GM12892 (cell line): ENCODE measurements around the gene OR2B2. TPM values are rescaled to one million over a fixed set of nuclear protein-coding genes. Genes with fewer than 3 reads are reported as not detected.
"Not testable (repeated sequence)": the region's sequence is repeated elsewhere in the genome, so short reads cannot be mapped to it uniquely, and the experiment has no call there.

Experiments used
- DNase-seq: peaks from one replicate; pipeline ENCODE4 v3.0.0; 2011; ENCODE audit not compliant: insufficient read length
- FAIRE-seq: peaks from 2 replicates; lab custom pipeline; 2011; peaks lifted over from hg19 to GRCh38; lab: Jason Lieb, UNC
- POLR2A ChIP-seq: IDR thresholded peaks from 2 replicates; pipeline ENCODE4 v1.6.1; 2011; ENCODE audit warnings: low read depth, low read length, control low read depth
- POLR2AphosphoS5 ChIP-seq: IDR thresholded peaks from 2 replicates; pipeline ENCODE4 v1.6.1; 2011; ENCODE audit warnings: low read depth, low read length, control low read depth
- TAF1 ChIP-seq: IDR thresholded peaks from 2 replicates; pipeline ENCODE4 v1.6.1; 2011; ENCODE audit warnings: low read depth, mild to moderate bottlenecking, control low read depth, low read length, borderline replicate concordance
- polyA plus RNA-seq: library from polyadenylated mRNA; unstranded; fragments of >200 nt; gene quantifications from one replicate; pipeline ENCODE4 v1.2.1, GENCODE V29; 2012; ENCODE audit warnings: missing spikeins, inconsistent platforms; ENCODE audit not compliant: missing spikeins

Gene OR2B2
- polyA plus RNA-seq = not detected

DNA sequence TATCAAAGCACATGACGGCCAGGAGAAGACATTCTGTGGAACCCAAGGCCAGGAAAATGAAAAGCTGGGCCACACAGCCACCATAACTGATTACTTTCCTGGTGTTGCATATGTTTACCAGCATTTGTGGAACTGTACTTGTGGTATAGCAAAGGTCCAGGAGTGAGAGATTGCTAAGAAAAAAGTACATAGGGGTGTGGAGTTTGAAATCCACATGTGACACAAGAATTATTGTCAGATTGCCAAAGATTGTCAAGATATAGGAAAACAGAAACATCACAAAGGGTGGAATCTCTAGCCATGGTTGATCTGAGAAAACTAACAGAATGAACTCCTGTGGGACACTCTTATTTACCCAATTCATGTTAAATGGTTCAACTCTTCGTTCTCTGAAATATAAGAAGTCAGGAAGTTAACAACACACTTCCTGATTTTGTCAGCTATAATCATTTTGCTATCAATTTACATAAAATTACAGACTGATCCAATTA is at the start of gene OR2B2:
Gene OR2B2, minus strand, starts transcription at position 441 of the 491 bp plus-strand sequence. Its CDS starts 77 bp downstream, at position 364.
- TF ChIP-seq TAF1 = no peak
- no peak for TF ChIP-seq POLR2AphosphoS5
- no peak for TF ChIP-seq POLR2A
- DNase-seq = no peak
- FAIRE-seq = no peak

- TF ChIP-seq POLR2A = no peak
- TF ChIP-seq TAF1 = no peak
- TF ChIP-seq POLR2AphosphoS5 = no peak
- FAIRE-seq (no peak), DNase-seq (no peak)
Observed at GRCh38 chr6:27957516-27957915, 45.3 kb upstream of the OR2B2 start.

GRCh38 chr6:27956941-27957340 is 44.7 kb upstream of the OR2B2 start, which contains the start of gene OR2B6:
OR2B6 (plus strand) TSS chr6:27957241; CDS start chr6:27957241, 0 bp downstream.
- TF ChIP-seq TAF1 (no peak), POLR2AphosphoS5 (no peak), POLR2A (no peak)
- DNase-seq (no peak), FAIRE-seq (peak; percentile 17)

DNA sequence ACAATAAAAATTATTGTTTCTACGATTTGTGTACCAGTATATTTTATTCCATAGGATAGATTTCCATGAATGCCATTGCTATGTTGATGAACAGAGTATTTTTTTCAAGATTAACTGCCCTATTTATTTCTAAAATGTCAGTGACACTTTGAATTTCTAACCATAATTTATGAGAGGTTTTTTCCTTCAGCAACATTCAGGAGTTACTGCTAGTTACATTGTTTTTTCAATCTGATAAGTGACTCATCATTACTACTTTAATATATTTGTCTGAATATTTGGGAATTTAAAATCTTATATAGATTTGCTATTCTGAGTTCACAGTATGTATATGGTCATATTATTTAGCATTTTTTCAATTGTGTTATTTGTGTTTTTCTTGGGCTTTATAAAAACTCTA is 38.8 kb upstream of the OR2B2 start:
- DNase-seq (no peak), FAIRE-seq (no peak)
- TF ChIP-seq POLR2A (no peak), POLR2AphosphoS5 (no peak), TAF1 (no peak)

DNA sequence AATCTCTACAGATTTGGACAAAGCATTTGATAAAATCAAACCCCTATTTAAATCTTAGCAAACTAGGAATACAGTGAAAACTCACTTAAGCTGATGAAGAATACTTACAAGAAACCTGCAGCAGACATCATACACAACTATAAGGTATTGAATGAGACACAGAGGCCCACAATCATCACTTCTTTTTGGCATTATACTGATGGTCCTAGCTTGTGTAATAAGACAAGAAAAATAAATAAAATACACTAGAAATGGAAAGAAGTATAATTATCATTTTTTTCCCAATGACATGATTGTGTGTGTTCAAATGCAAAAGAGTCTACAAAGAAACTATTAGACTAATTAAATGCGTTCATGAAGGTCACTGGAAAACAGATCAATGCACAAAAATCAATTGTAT is 36.0 kb upstream of the OR2B2 start:
- TF ChIP-seq POLR2AphosphoS5 = no peak
- no peak for TF ChIP-seq POLR2A
- no peak for TF ChIP-seq TAF1

DNA sequence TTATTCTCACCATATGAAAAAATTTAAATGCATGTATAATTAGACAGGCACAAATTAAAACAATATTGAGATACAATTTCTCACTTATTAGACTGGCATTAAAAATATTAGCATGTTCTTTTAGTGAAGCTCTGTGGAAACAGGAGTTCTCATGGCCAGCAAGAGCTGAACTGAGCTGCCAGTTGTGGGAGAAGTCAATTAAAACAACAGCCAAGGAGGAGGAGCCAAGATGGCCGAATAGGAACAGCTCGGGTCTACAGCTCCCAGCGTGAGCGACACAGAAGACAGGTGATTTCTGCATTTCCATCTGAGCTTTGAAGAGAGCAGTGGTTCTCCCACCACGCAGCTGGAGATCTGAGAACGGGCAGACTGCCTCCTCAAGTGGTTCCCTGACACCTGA is 30.9 kb upstream of the OR2B2 start:
- FAIRE-seq, DNase-seq: not testable (repeated sequence)

More for the DNA sequence above, 36.0 kb upstream of the OR2B2 start:
- DNase-seq (no peak), FAIRE-seq (no peak)

- TF ChIP-seq POLR2A = no peak
- TF ChIP-seq POLR2AphosphoS5 = no peak
- TF ChIP-seq TAF1 = no peak
- DNase-seq (no peak), FAIRE-seq (no peak)
Observed at GRCh38 chr6:27940766-27941165, 28.6 kb upstream of the OR2B2 start.

GRCh38 chr6:27931209-27931608 is 19.0 kb upstream of the OR2B2 start:
- TF ChIP-seq POLR2AphosphoS5 = no peak
- no peak for TF ChIP-seq TAF1
- TF ChIP-seq POLR2A = no peak
- DNase-seq = no peak
- no peak for FAIRE-seq

- FAIRE-seq, DNase-seq: not testable (repeated sequence)
Observed at GRCh38 chr6:27929930-27930329, 17.7 kb upstream of the OR2B2 start.

- FAIRE-seq, DNase-seq: not testable (repeated sequence)
Observed at GRCh38 chr6:27928041-27928440, 15.8 kb upstream of the OR2B2 start.

- TF ChIP-seq POLR2AphosphoS5 (no peak), TAF1 (no peak), POLR2A (no peak)
- no peak for DNase-seq
- no peak for FAIRE-seq
Observed at GRCh38 chr6:27924179-27924578, 12.0 kb upstream of the OR2B2 start.

DNA sequence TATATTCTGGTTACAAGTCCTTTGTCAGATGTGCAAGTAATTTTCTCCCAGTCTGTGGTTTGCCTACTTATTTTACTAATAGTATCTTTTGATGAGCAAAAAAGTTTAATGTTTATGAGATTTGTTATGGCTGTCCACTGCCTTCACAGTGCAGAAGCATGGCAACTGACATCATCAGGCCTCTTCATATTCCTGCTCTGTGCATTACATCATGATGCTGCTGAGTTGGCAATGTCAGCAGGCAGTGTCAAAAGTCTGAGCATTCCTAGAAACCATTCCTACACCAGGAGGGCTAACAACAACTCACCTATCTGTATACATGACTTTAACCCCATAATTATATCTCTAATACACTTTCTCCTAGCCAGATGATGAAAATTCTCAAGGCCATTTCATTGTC is 10.8 kb upstream of the OR2B2 start:
- FAIRE-seq (no peak), DNase-seq (no peak)
- TF ChIP-seq TAF1 (no peak), POLR2AphosphoS5 (no peak), POLR2A (no peak)

DNA sequence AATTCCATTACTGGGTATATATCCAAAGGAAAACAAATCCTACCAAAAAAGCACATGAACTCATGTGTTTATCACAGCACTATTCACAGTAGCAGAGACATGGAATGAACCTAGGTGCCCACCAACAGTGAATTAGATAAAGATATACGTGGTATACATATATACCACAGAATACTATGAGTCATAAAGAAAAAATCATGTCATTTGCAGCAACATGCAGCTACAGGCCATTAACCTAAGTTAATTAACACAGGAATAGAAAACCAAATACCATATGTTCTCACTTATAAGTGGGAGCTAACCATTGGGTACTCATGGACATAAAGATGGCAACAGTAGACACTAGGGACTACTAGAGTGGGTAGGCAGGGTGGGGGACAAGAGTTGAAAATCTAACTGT is 4.2 kb downstream of the OR2B2 start:
- no peak for FAIRE-seq
- TF ChIP-seq POLR2AphosphoS5 = no peak
- TF ChIP-seq TAF1 = no peak
- TF ChIP-seq POLR2A = no peak
- no peak for DNase-seq
